C4-2B (cell line): ENCODE results near the gene ZNF622.

Experiments
- H3K27ac ChIP-seq: fragments of 450-650 bp; 2 replicates; pipeline ENCODE4 v1.5.1; 2017
- CTCF ChIP-seq: fragments of 450-650 bp; conservative IDR thresholded peaks from 2 replicates; pipeline ENCODE4 v1.5.1; 2017; ENCODE audit warnings: mild to moderate bottlenecking
- ZFX ChIP-seq: fragments of 450-650 bp; IDR thresholded peaks from 2 replicates; pipeline ENCODE4 v1.6.1; 2017

Gene ZNF622

DNA sequence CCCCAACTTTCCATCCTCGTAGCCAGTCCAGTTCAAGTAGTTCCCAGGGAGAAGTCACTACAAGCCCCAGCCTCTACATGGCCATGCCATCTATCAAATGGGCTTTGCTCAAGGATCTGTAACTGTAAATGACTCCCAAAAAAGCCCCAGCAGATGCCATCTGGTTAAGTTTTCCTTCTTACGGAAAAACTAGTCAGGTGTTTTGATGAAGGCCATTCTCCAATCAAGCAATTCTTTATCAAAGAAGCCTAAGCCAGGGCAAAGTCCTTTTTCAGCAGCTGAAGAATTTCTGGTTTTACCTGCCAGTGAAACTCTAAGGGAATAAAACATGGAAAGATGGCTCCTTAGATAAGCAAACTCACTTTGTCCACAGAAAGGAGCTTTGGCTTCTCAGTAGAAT, 21.9 kb upstream of the ZNF622 start:
- TF ChIP-seq ZFX (no peak), CTCF (no peak)
- no peak overlapping the region for H3K27ac ChIP-seq

DNA sequence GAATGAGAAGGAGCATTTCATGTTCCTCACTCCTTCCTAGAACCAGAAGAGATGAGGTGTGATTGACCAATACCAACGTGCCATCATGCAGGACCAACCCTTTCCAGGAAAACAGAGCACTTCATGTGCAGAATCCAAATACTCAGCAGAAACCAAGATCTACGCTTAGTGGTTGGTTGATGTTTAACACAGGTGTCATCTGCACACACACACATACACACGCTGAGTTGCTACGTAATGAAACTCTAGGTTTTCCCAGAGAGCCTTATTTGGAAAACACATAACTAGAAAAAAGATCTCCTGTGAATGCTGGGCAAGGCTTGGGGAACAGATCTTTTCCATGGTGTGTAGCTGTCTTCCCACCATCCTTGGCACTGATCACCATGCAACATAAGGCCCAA, 21.1 kb upstream of the ZNF622 start:
- H3K27ac ChIP-seq, result no peak overlapping the region
- no peak for TF ChIP-seq CTCF
- TF ChIP-seq ZFX, result no peak

GRCh38 chr5:16485656-16486055, 20.1 kb upstream of the ZNF622 start:
- TF ChIP-seq CTCF, result no peak
- TF ChIP-seq ZFX, result no peak
- no peak overlapping the region for H3K27ac ChIP-seq

GRCh38 chr5:16484081-16484480, 18.5 kb upstream of the ZNF622 start:
- no peak overlapping the region for H3K27ac ChIP-seq

DNA sequence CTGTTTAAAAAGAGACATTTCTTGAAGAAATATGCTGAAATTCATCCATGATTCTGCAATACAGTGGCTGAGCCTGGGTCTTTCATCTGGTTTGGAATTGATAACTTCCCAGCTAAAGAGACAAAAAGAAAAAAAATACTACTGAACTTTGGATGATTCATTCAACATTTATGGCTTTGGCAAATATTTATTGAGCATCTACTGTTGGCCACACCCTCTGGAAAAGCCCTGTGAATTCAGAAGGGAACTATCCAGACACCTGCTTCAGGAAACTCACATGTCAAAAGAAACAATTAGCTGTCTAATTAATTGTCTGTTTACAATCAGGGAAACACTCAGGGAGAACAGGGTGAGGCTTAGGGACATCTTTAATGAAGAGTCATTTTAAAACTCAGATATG, 17.8 kb upstream of the ZNF622 start:
- no peak overlapping the region for H3K27ac ChIP-seq
- no peak for TF ChIP-seq CTCF
- no peak for TF ChIP-seq ZFX

More at GRCh38 chr5:16484081-16484480, 18.5 kb upstream of the ZNF622 start:
- TF ChIP-seq ZFX (no peak), CTCF (no peak)

- no peak overlapping the region for H3K27ac ChIP-seq
- no peak for TF ChIP-seq CTCF
- TF ChIP-seq ZFX, result no peak
Observed at GRCh38 chr5:16482891-16483290, 17.3 kb upstream of the ZNF622 start.

DNA sequence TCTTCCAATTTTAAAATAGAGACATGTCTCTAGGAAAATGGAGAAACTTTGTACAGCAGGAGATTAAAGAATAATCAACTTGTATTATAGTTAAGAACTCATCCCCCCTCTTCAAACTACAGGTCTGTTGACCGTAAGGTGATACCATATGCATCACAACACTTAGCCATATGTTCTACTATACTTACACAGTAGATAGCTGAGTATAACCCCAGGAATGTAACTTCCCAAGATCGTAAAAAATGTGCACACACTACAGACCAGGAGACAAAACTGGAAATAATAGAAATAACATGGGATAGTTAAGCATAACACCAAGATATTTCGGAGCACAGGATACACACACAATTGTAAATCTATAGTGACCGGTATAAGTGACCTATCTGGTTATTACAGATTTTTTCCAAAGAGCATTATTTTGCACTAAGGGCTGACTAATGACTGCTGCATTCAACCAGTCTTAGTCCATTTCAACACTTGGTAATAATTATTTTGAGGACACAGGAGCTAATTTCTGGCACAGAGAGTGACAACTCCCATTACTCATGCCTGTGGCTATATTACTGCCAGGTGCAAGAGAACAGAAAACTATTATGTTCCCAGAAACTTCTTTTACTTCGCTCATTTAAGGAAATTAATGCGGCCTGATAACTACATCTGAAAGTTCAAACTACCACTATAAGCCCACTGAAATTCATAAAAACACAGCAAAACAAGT, 15.4 kb upstream of the ZNF622 start:
- no peak overlapping the region for H3K27ac ChIP-seq
- TF ChIP-seq CTCF (no peak), ZFX (no peak)
